ENCODE measurements around the gene PCP4L1. TPM values are rescaled to one million over a fixed set of nuclear protein-coding genes. Genes with fewer than 3 reads are reported as not detected.

Gene PCP4L1
- total RNA-seq, 1 experiment from 2014 or later = not detected

- DNase-seq = no peak
- H3K27me3 ChIP-seq (ENCODE audit: insufficient read depth, low read depth) = peaks cover 19% of the 10 kb centered on the region
- H3K4me2 ChIP-seq = peak overlapping the region; percentile 83; the same call in 1 of the 2 replicates
- H3K4me1 ChIP-seq (replicated peaks; ENCODE audit: insufficient read depth) = peaks cover 29% of the 10 kb centered on the region
- TF ChIP-seq CTCF (conservative IDR thresholded peaks at IDR 0.05) = no peak
- no peak for TF ChIP-seq EZH2 (IDR thresholded peaks at IDR 0.05; ENCODE audit: low read depth)
- no peak overlapping the region for H3K4me3 ChIP-seq
- H3F3A ChIP-seq (ENCODE audit: insufficient read depth, low read depth) = peaks cover 23% of the 10 kb centered on the region; the same call in 1 of the 2 replicates
- intact Hi-C loops (cut with micrococcal nuclease; ENCODE audit: unreplicated experiment) = no loop called here
- no peaks in the 10 kb centered on the region for H3K36me3 ChIP-seq (ENCODE audit: low read depth)
- H2AFZ ChIP-seq = no peak overlapping the region
- H4K20me1 ChIP-seq (ENCODE audit: insufficient read depth) = no peaks in the 10 kb centered on the region
- ChIA-PET CTCF (no interaction called here), POLR2A (ENCODE audit: unreplicated experiment) (no interaction called here)
- BruUV-seq (replicated peaks) = no TSS peak
- H3K9me2 ChIP-seq (ENCODE audit: insufficient read depth) = no peaks in the 10 kb centered on the region
- no peak overlapping the region for H3K27ac ChIP-seq
- no peaks in the 10 kb centered on the region for H3K9me3 ChIP-seq (ENCODE audit: insufficient read depth, low read depth)
- H3K79me2 ChIP-seq (ENCODE audit: low read depth) = no peaks in the 10 kb centered on the region
Observed at GRCh38 chr1:161259345-161259702, 779 bp downstream of the PCP4L1 start.

GRCh38 chr1:161259765-161260164 is 1.2 kb downstream of the PCP4L1 start:
- Histone ChIP-seq H2AFZ (no peak overlapping the region), H3K4me2 (no peak overlapping the region; the same call in 1 of the 2 replicates), H3K27me3 (ENCODE audit: insufficient read depth, low read depth) (peaks cover 19% of the 10 kb centered on the region), H4K20me1 (ENCODE audit: insufficient read depth) (no peaks in the 10 kb centered on the region), H3F3A (ENCODE audit: insufficient read depth, low read depth) (peaks cover 23% of the 10 kb centered on the region; the same call in 1 of the 2 replicates), H3K4me3 (no peak overlapping the region), H3K4me1 (replicated peaks; ENCODE audit: insufficient read depth) (peaks cover 29% of the 10 kb centered on the region), H3K9me3 (ENCODE audit: insufficient read depth, low read depth) (no peaks in the 10 kb centered on the region), H3K27ac (no peak overlapping the region), H3K79me2 (ENCODE audit: low read depth) (no peaks in the 10 kb centered on the region), H3K9me2 (ENCODE audit: insufficient read depth) (no peaks in the 10 kb centered on the region), H3K36me3 (ENCODE audit: low read depth) (no peaks in the 10 kb centered on the region)
- DNase-seq = no peak
- ChIA-PET POLR2A (ENCODE audit: unreplicated experiment) (no interaction called here), CTCF (no interaction called here)
- TF ChIP-seq EZH2 (IDR thresholded peaks at IDR 0.05; ENCODE audit: low read depth) (no peak), CTCF (conservative IDR thresholded peaks at IDR 0.05) (no peak)
- intact Hi-C loops (cut with micrococcal nuclease; ENCODE audit: unreplicated experiment) = no loop called here
- no TSS peak for BruUV-seq (replicated peaks)

- Histone ChIP-seq H3K4me3 (peak overlapping the region; percentile 9; the same call in 1 of the 2 replicates), H3F3A (ENCODE audit: insufficient read depth, low read depth) (peaks cover 23% of the 10 kb centered on the region; the same call in 1 of the 2 replicates), H3K4me1 (replicated peaks; ENCODE audit: insufficient read depth) (peaks cover 29% of the 10 kb centered on the region), H3K9me2 (ENCODE audit: insufficient read depth) (no peaks in the 10 kb centered on the region), H3K27me3 (ENCODE audit: insufficient read depth, low read depth) (peaks cover 19% of the 10 kb centered on the region), H3K4me2 (peak overlapping the region; percentile 61), H3K27ac (no peak overlapping the region), H3K79me2 (ENCODE audit: low read depth) (no peaks in the 10 kb centered on the region), H3K36me3 (ENCODE audit: low read depth) (no peaks in the 10 kb centered on the region), H2AFZ (no peak overlapping the region), H4K20me1 (ENCODE audit: insufficient read depth) (no peaks in the 10 kb centered on the region), H3K9me3 (ENCODE audit: insufficient read depth, low read depth) (no peaks in the 10 kb centered on the region)
- BruUV-seq (replicated peaks) = no TSS peak
- no peak for DNase-seq
- ChIA-PET POLR2A (ENCODE audit: unreplicated experiment) (interaction anchor here (0.7 kb wide), 1 partner anchor 83 kb away, joined by 4 read pairs; the partner anchor contains the start of gene B4GALT3), CTCF (no interaction called here)
- TF ChIP-seq EZH2 (IDR thresholded peaks at IDR 0.05; ENCODE audit: low read depth) (no peak), CTCF (conservative IDR thresholded peaks at IDR 0.05) (no peak)
- intact Hi-C loops (cut with micrococcal nuclease; ENCODE audit: unreplicated experiment) = no loop called here
Observed at GRCh38 chr1:161260376-161261260, 2.1 kb downstream of the PCP4L1 start.

All from PC-9 (cell line).